ENCODE data around the gene PAPSS1.

DNA sequence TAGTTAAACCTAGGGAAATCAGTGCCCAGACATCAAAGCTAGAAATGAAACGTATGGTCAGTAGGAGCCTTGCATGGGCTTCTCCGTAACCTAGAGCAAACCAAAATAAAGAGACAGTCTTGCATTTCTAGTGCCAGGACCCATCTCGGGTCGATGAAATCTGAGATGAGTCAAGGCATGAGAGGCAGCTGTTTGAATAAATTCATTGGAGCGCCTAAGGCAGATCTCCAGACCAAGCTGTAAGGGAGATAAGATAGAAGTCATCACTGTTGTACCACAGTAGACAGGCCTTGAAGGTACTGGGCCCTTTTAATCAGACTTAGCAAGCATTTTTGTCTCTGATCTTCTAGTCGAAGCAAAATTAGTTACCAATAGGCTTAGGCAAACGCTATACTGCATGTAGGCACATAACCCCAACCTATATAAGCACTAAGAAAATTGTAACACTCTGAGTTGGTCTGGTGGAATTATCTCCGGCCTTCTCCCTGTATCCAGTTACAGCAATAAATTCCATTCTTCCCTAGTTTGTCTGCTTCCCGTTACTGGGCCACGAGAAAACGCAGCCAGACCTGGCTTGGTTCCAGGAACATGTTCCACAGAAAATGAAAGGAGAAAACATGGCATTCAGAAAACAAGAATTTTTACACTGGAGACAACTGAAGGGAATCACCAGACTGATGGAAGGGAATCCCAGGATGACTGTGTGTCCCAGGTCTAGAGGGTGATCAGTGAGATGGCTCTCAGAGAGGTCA is 21.1 kb upstream of the PAPSS1 start:
- TF ChIP-seq EZH2 (IDR thresholded peaks at IDR 0.05; ENCODE audit: borderline replicate concordance, low read depth, low read length, severe bottlenecking): no peak
- TF ChIP-seq, protein P1, sequence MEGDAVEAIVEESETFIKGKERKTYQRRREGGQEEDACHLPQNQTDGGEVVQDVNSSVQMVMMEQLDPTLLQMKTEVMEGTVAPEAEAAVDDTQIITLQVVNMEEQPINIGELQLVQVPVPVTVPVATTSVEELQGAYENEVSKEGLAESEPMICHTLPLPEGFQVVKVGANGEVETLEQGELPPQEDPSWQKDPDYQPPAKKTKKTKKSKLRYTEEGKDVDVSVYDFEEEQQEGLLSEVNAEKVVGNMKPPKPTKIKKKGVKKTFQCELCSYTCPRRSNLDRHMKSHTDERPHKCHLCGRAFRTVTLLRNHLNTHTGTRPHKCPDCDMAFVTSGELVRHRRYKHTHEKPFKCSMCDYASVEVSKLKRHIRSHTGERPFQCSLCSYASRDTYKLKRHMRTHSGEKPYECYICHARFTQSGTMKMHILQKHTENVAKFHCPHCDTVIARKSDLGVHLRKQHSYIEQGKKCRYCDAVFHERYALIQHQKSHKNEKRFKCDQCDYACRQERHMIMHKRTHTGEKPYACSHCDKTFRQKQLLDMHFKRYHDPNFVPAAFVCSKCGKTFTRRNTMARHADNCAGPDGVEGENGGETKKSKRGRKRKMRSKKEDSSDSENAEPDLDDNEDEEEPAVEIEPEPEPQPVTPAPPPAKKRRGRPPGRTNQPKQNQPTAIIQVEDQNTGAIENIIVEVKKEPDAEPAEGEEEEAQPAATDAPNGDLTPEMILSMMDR (IDR thresholded peaks at IDR 0.05; ENCODE audit: borderline replicate concordance, extremely low read depth, low read length, poor library complexity, severe bottlenecking): no peak

All from DND-41 (cell line).